Left lung (tissue), 10 donors: Measurements from ENCODE around the gene DCC. TPM values are rescaled to one million over a fixed set of nuclear protein-coding genes. Genes with fewer than 3 reads are reported as not detected.
"Not testable (repeated sequence)": the region's sequence is repeated elsewhere in the genome, so short reads cannot be mapped to it uniquely, and the experiment has no call there.

Experiments
- ATAC-seq: fragments of 200-7000 bp; cut with Tn5 transposase; one replicate; pipeline ENCODE4 v1.9.1; 2020; ENCODE audit warnings: moderate library complexity
- DNase-seq, 4 donors: peaks; one replicate each; pipeline ENCODE4 v3.0.0-alpha.2; 2013 to 2020
- H3K27ac ChIP-seq, 2 donors: fragments of 200-600 bp; sonication (generic) in 1 of 2; one replicate each; pipeline versions ENCODE4 v1.5.0 to v1.8.0; 2020 to 2021
- H3K27me3 ChIP-seq, 2 donors: fragments of 200-600 bp; sonication (generic) in 1 of 2; one replicate each; pipeline versions ENCODE4 v1.5.0 to v1.8.0; 2020 to 2021
- H3K36me3 ChIP-seq, 2 donors: fragments of 200-600 bp; sonication (generic) in 1 of 2; one replicate each; pipeline versions ENCODE4 v1.5.0 to v1.8.0; 2020 to 2021
- H3K4me1 ChIP-seq, 2 donors: fragments of 200-600 bp; one replicate each; pipeline ENCODE4 v1.8.0; 2021
- H3K4me3 ChIP-seq, 2 donors: fragments of 200-600 bp; sonication (generic) in 1 of 2; one replicate each; pipeline versions ENCODE4 v1.5.0 to v1.8.0; 2020 to 2021; ENCODE audit warnings: mild to moderate bottlenecking in 1 of 2
- H3K9me3 ChIP-seq, 2 donors: fragments of 200-600 bp; sonication (generic) in 1 of 2; one replicate each; pipeline versions ENCODE4 v1.5.0 to v1.8.0; 2020 to 2021
- intact Hi-C, 2 donors: fragments of 100-400 bp; cut with DNase I; formaldehyde crosslinking; loops; one replicate each; pipeline versions ENCODE4 v1.11.2 to v1.14.2; 2022
- polyA plus RNA-seq, 6 donors: library from polyadenylated mRNA; unstranded; fragments of 120-200 nt; gene quantifications; one replicate each; pipeline ENCODE4 v1.2.1, GENCODE V29; 2013; ENCODE audit not compliant: insufficient read length in 6 of 6
- total RNA-seq, 2 donors: library from RNA; stranded (reverse); fragmentation: NEBNext Ultra II Directional; extraction: Animal tissue kit (Norgen Biotek cat#: 25700); gene quantifications; one replicate each; pipeline ENCODE4 v1.2.1, GENCODE V29; 2021
- TF ChIP-seq, protein P1 (sequence below), 2 donors: fragments of 200-600 bp; sonication (generic) in 1 of 2; IDR thresholded peaks; one replicate each; pipeline versions ENCODE4 v1.5.0 to v1.8.0; 2021; ENCODE audit warnings: antibody characterized with exemption in 2 of 2
- donor health status: DM: no; HTN: yes; CAD: no.
- donor health status: DM: no; HTN: no; CAD: no.

Gene DCC
- total and polyA plus RNA-seq, 8 donors: 0.61 to 3.5 (median 2.1) TPM

DNA sequence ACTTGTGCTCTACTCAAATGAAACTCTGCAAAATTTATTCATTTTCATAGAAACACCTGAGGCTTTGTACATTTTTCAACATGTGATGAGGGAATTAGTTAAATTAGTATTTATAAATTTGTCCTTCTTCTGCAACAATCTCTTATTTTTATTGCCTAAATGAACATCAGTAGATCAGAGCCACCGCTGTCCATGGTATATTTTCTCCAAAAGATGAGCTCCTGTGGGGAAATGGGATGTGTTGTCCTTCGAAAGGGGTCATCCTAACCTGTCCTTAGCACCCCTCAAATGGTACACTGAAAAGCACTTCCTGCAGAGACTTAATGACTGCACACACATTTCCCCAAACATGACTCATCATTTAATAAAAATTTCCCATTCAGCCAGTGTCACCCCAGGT is 1169.9 kb downstream of the DCC start:
- ATAC-seq (no peak), DNase-seq (no peak)
- intact Hi-C loops: no loop called here
- TF ChIP-seq, protein P1, sequence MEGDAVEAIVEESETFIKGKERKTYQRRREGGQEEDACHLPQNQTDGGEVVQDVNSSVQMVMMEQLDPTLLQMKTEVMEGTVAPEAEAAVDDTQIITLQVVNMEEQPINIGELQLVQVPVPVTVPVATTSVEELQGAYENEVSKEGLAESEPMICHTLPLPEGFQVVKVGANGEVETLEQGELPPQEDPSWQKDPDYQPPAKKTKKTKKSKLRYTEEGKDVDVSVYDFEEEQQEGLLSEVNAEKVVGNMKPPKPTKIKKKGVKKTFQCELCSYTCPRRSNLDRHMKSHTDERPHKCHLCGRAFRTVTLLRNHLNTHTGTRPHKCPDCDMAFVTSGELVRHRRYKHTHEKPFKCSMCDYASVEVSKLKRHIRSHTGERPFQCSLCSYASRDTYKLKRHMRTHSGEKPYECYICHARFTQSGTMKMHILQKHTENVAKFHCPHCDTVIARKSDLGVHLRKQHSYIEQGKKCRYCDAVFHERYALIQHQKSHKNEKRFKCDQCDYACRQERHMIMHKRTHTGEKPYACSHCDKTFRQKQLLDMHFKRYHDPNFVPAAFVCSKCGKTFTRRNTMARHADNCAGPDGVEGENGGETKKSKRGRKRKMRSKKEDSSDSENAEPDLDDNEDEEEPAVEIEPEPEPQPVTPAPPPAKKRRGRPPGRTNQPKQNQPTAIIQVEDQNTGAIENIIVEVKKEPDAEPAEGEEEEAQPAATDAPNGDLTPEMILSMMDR (IDR thresholded peaks at IDR 0.05): no peak
- H3K4me3 ChIP-seq: no peak overlapping the region
- no peak overlapping the region for H3K27ac ChIP-seq
- no peaks in the 10 kb centered on the region for H3K4me1 ChIP-seq
- peaks cover 0 to 2% of the 10 kb centered on the region in 2 donors for H3K9me3 ChIP-seq
- no peaks in the 10 kb centered on the region for H3K27me3 ChIP-seq
- no peaks in the 10 kb centered on the region for H3K36me3 ChIP-seq

DNA sequence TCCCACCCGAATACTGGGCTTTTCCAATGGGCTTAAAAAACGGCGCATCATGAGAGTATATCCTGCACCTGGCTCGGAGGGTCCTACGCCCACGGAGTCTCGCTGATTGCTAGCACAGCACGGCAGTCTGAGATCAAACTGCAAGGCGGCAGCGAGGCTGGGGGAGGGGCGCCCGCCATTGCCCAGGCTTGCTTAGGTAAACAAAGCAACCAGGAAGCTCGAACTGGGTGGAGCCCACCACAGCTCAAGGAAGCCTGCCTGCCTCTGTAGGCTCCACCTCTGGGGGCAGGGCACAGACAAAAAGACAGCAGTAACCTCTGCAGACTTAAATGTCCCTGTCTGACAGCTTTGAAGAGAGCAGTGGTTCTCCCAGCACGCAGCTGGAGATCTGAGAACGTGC is 1171.7 kb downstream of the DCC start:
- H3K27me3 ChIP-seq, DNase-seq, ATAC-seq, H3K4me3 ChIP-seq, H3K4me1 ChIP-seq, H3K9me3 ChIP-seq, H3K27ac ChIP-seq, intact Hi-C loops, H3K36me3 ChIP-seq: not testable (repeated sequence)

GRCh38 chr18:53521068-53521467 is 1181.1 kb downstream of the DCC start:
- peaks cover 0 to 12% of the 10 kb centered on the region in 2 donors for H3K9me3 ChIP-seq
- TF ChIP-seq, protein P1 (IDR thresholded peaks at IDR 0.05): no peak
- no peak for DNase-seq
- intact Hi-C loops: no loop called here
- no peak overlapping the region for H3K4me3 ChIP-seq
- no peak for ATAC-seq
- no peaks in the 10 kb centered on the region for H3K4me1 ChIP-seq
- H3K27me3 ChIP-seq: no peaks in the 10 kb centered on the region
- H3K27ac ChIP-seq: no peak overlapping the region
- H3K36me3 ChIP-seq: no peaks in the 10 kb centered on the region

DNA sequence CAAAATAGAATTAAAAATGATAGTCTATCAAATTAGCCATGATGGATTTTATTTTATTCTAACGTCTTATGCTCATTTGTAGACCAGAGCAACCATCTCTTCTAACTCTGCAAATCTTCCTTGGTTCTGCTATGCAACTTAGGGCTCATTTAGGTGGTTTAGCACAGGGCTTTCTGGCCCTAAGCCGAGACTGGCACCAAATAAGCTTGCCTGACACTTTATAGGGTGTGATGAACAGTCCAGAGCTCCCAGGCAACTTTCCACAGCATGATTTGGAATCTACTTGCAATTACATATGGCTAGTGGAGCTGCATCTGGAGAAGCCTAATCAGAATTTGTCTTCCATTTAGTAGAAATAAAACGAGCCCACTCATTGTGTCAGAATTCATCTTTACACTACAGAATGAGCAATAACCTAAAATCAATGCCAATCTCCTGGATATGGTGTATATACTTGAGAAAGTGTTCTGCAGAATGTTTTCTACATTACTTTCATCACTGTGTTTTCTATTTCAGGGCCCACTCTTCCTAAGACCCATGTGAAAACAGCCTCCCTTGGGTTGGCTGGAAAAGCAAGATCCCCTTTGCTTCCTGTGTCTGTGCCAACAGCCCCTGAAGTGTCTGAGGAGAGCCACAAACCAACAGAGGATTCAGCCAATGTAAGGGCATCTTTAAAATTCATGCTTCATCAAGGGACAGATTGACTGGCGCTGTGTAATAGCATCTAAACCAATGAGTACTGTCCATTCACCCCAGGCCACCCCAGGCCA is 1186.3 kb downstream of the DCC start:
- Histone ChIP-seq H3K4me1 (no peaks in the 10 kb centered on the region), H3K4me3 (no peak overlapping the region), H3K27me3 (no peaks in the 10 kb centered on the region), H3K27ac (no peak overlapping the region), H3K36me3 (no peaks in the 10 kb centered on the region), H3K9me3 (peaks cover 0 to 12% of the 10 kb centered on the region in 2 donors)
- no peak for ATAC-seq
- intact Hi-C loops: no loop called here
- TF ChIP-seq, protein P1 (IDR thresholded peaks at IDR 0.05): no peak
- DNase-seq: no peak

- H3K27me3 ChIP-seq: no peaks in the 10 kb centered on the region
- no peak overlapping the region for H3K4me3 ChIP-seq
- peaks cover 0 to 7% of the 10 kb centered on the region in 2 donors for H3K9me3 ChIP-seq
- H3K27ac ChIP-seq: no peak overlapping the region
- DNase-seq (no peak), ATAC-seq (no peak)
- no peaks in the 10 kb centered on the region for H3K36me3 ChIP-seq
- intact Hi-C loops: no loop called here
- TF ChIP-seq, protein P1 (IDR thresholded peaks at IDR 0.05): no peak
- no peaks in the 10 kb centered on the region for H3K4me1 ChIP-seq
Measured at GRCh38 chr18:53527365-53527764, 1187.4 kb downstream of the DCC start.

DNA sequence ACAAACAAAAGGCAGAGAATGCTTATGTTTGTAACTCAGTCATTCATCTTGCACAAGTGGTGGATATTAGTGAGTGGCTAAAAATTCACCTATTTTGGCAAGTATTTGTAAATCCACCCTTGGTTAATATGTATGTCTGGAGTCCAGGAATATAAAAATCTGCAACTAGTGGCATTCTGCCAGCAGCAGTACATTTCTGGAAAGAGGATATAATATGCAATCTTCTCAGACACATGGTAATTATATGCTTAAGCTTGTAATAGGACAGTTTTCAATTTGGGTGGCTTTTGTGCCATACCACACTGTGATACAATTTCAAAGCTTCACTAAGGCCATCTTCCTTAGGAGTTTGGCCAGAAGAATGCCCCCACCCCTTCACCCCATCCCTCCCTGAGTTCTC is 1191.2 kb downstream of the DCC start:
- TF ChIP-seq, protein P1 (IDR thresholded peaks at IDR 0.05): no peak
- no peak for ATAC-seq
- no peaks in the 10 kb centered on the region for H3K27me3 ChIP-seq

More for the DNA sequence above, 1191.2 kb downstream of the DCC start:
- H3K27ac ChIP-seq: no peak overlapping the region
- no peaks in the 10 kb centered on the region for H3K4me1 ChIP-seq
- H3K4me3 ChIP-seq: no peak overlapping the region
- H3K9me3 ChIP-seq: peaks cover 0 to 2% of the 10 kb centered on the region in 2 donors
- H3K36me3 ChIP-seq: no peaks in the 10 kb centered on the region
- intact Hi-C loops: no loop called here
- DNase-seq: no peak
